K562 (cell line): ENCODE measurements around the gene PPP3R2. TPM values are rescaled to one million over a fixed set of nuclear protein-coding genes. Genes with fewer than 3 reads are reported as not detected.

Experiments
- ATAC-seq: fragments of 200-7000 bp; cut with Tn5 transposase; 3 replicates; pipeline ENCODE4 v1.9.1; 2020; ENCODE audit warnings: moderate library complexity
- BruUV-seq: library from RNA; stranded (reverse); fragments of 400-500 nt; replicated peaks from 2 replicates; lab custom pipeline; 2021; lab: Mats Ljungman, UMichigan
- CTCF ChIA-PET: fragments of 300-600 bp; formaldehyde crosslinking; extraction: SDS; loops from one replicate; lab custom pipeline; 2021; ENCODE audit warnings: low intra/inter-chr PET ratio; lab: Yijun Ruan, JAX
- POLR2A ChIA-PET: fragments of 300-600, 350-650 bp; sonication (Branson Sonifier 250); formaldehyde crosslinking; extraction: SDS; loops from one replicate; lab custom pipeline; 2021; ENCODE audit warnings: antibody characterized with exemption, inconsistent platforms; lab: Yijun Ruan, JAX
- DNase-seq, 4 experiments: peaks; one replicate each; pipeline versions ENCODE4 v3.0.0 to v3.0.0-alpha.2; 2011 to 2018; ENCODE audit warnings: low spot score in 3 of 4, mixed read lengths in 3 of 4; ENCODE audit errors: extremely low read depth in 1 of 4
- FAIRE-seq: peaks from 2 replicates; lab custom pipeline; 2011; peaks lifted over from hg19 to GRCh38; lab: Jason Lieb, UNC
- H2AFZ ChIP-seq: 2 replicates; pipeline ENCODE4 v1.6.0; 2011; ENCODE audit warnings: low read depth, low read length, control low read depth, inconsistent platforms
- H3K27ac ChIP-seq: fragments of 200-600 bp; 3 replicates; pipeline ENCODE4 v1.8.0; 2011; ENCODE audit warnings: low read depth, mild to moderate bottlenecking, control low read depth, inconsistent platforms, low read length, moderate library complexity, mixed read lengths; ENCODE audit errors: extremely low read depth
- H3K27me3 ChIP-seq, 2 experiments: fragments of 300-600 bp in 1 of 2; 2 replicates in 1 of 2; 3 replicates in 1 of 2; pipeline versions ENCODE4 v1.6.0 to v1.8.0; 2011; ENCODE audit warnings: inconsistent platforms in 2 of 2, low read length in 2 of 2, mild to moderate bottlenecking in 1 of 2, mixed read lengths in 1 of 2, moderate library complexity in 1 of 2; ENCODE audit not compliant: control insufficient read depth in 2 of 2, insufficient read depth in 2 of 2
- H3K36me3 ChIP-seq: fragments of 300-600 bp; 3 replicates; pipeline ENCODE4 v1.8.0; 2011; ENCODE audit warnings: mild to moderate bottlenecking, low read length, inconsistent platforms; ENCODE audit not compliant: control insufficient read depth, insufficient read depth
- H3K4me1 ChIP-seq, 2 experiments: fragments of 200-600 bp in 1 of 2; replicated peaks in 1 of 2; 2 replicates in 1 of 2; 3 replicates in 1 of 2; pipeline versions ENCODE4 v1.5.1 to v1.8.0; 2011; ENCODE audit warnings: inconsistent platforms in 2 of 2, low read length in 2 of 2, mild to moderate bottlenecking in 1 of 2, mixed read lengths in 1 of 2, moderate library complexity in 1 of 2; ENCODE audit not compliant: control insufficient read depth in 2 of 2, insufficient read depth in 2 of 2
- H3K4me2 ChIP-seq: 2 replicates; pipeline ENCODE4 v1.6.1; 2011; ENCODE audit warnings: low read length, control low read depth, inconsistent platforms, mixed read lengths; ENCODE audit not compliant: insufficient read depth
- H3K4me3 ChIP-seq: fragments of 200-600 bp; sonication (generic), shearing (Covaris generic); 2 replicates; pipeline ENCODE4 v1.5.1; 2016; ENCODE audit warnings: control low read depth, inconsistent platforms
- H3K79me2 ChIP-seq: fragments of 200-600 bp; 3 replicates; pipeline ENCODE4 v1.8.0; 2011; ENCODE audit warnings: low read length, inconsistent platforms; ENCODE audit not compliant: control insufficient read depth, insufficient read depth
- H3K9ac ChIP-seq, 2 experiments: 2 replicates each; pipeline versions ENCODE4 v1.6.0 to v1.6.1; 2011; ENCODE audit warnings: low read depth in 2 of 2, low read length in 2 of 2, control low read depth in 1 of 2, inconsistent platforms in 1 of 2, mild to moderate bottlenecking in 1 of 2, mixed read lengths in 1 of 2; ENCODE audit not compliant: insufficient read depth in 1 of 2
- H3K9me1 ChIP-seq: one replicate; pipeline ENCODE4 v1.6.0; 2011; ENCODE audit warnings: inconsistent platforms, mild to moderate bottlenecking, low read length, moderate library complexity; ENCODE audit not compliant: control insufficient read depth, insufficient read depth
- H3K9me3 ChIP-seq: replicated peaks from 2 replicates; pipeline ENCODE4 v1.5.1; 2011; ENCODE audit warnings: low read depth, low read length, inconsistent platforms; ENCODE audit not compliant: control insufficient read depth, insufficient read depth
- H4K20me1 ChIP-seq: replicated peaks from 2 replicates; pipeline ENCODE4 v1.6.1; 2011; ENCODE audit warnings: low read length, inconsistent platforms, mixed read lengths; ENCODE audit not compliant: control insufficient read depth, insufficient read depth
- BRD9 ChIP-seq: fragments of 450-650 bp; IDR thresholded peaks from 2 replicates; pipeline ENCODE4 v1.6.1; 2018; ENCODE audit warnings: low read depth; ENCODE audit not compliant: partially characterized antibody
- BRF1 ChIP-seq: IDR thresholded peaks from 3 replicates; pipeline ENCODE4 v1.6.1; 2011; ENCODE audit warnings: borderline replicate concordance, mild to moderate bottlenecking; ENCODE audit not compliant: insufficient read length; ENCODE audit errors: extremely low read depth
- CREB1 ChIP-seq, 2 experiments: sonication (generic) in 1 of 2; formaldehyde crosslinking in 1 of 2; IDR thresholded peaks; 2 replicates each; pipeline versions ENCODE4 v1.6.1 to v1.8.0; 2012 to 2022; ENCODE audit warnings: inconsistent platforms in 1 of 2, mild to moderate bottlenecking in 1 of 2, missing genetic modification reagents in 1 of 2, moderate library complexity in 1 of 2
- NCOA2 ChIP-seq, 2 experiments: fragments of 450-650 bp; IDR thresholded peaks; 2 replicates each; pipeline ENCODE4 v1.6.1; 2018; ENCODE audit warnings: mild to moderate bottlenecking in 2 of 2, moderate library complexity in 1 of 2; ENCODE audit not compliant: partially characterized antibody in 2 of 2
- NFRKB ChIP-seq: fragments of 450-650 bp; IDR thresholded peaks from 2 replicates; pipeline ENCODE4 v1.6.1; 2016; ENCODE audit warnings: low read depth
- PHF20 ChIP-seq: fragments of 450-650 bp; IDR thresholded peaks from 2 replicates; pipeline ENCODE4 v1.6.1; 2018; ENCODE audit not compliant: partially characterized antibody
- PURB ChIP-seq: sonication (generic); formaldehyde crosslinking; IDR thresholded peaks from 2 replicates; pipeline ENCODE4 v1.9.0; 2021; ENCODE audit warnings: low read depth, mild to moderate bottlenecking, missing genetic modification reagents
- SIX5 ChIP-seq, 2 experiments: IDR thresholded peaks; 2 replicates each; pipeline ENCODE4 v1.6.1; 2011; ENCODE audit warnings: low read length in 2 of 2, borderline replicate concordance in 1 of 2, low read depth in 1 of 2, mild to moderate bottlenecking in 1 of 2, moderate library complexity in 1 of 2; ENCODE audit not compliant: insufficient read depth in 1 of 2
- SMAD2 ChIP-seq: fragments of 150-350 bp; IDR thresholded peaks from 2 replicates; pipeline ENCODE4 v1.6.1; 2014; ENCODE audit warnings: low read depth, mild to moderate bottlenecking, low read length
- ZFP1 ChIP-seq: fragments of 450-650 bp; formaldehyde crosslinking; IDR thresholded peaks from 2 replicates; pipeline ENCODE4 v1.4.0; 2020; ENCODE audit warnings: mild to moderate bottlenecking, mixed read lengths
- WGBS: fragments of 100-300 bp; shearing (Covaris generic); methylation state at CpG from one replicate; pipeline ENCODE4 v1.1.6; 2016; ENCODE audit warnings: low coverage, mixed read lengths; ENCODE audit not compliant: insufficient coverage; ENCODE audit errors: missing lambda C conversion rate; 5-methylcytosine and 5-hydroxymethylcytosine counted together
- in situ Hi-C: fragments of 300-500 bp; cut with MboI; formaldehyde crosslinking; loops from 4 replicates; pipeline ENCODE4 v1.15.0; 2018; ENCODE audit warnings: inconsistent platforms, mixed read lengths
- intact Hi-C: fragments of 100-400 bp; cut with micrococcal nuclease; formaldehyde crosslinking; loops from 2 replicates; pipeline ENCODE4 v1.14.2; 2022
- polyA plus RNA-seq, 8 experiments: library from polyadenylated mRNA; depleted of rRNA in 4 of 8; stranded (reverse) in 5 of 8; unstranded in 3 of 8; fragments of >200 nt; fragmentation: Nextera tagmentation in 2 of 8; fragmentation: Illumina TruSeq in 1 of 8; extraction: Ambion mirVana in 2 of 8; extraction: Trizol in 1 of 8; gene quantifications; 2 replicates each; pipeline versions ENCODE4 v1.2.1 to v1.2.3, GENCODE V29; 2011 to 2014; ENCODE audit warnings: inconsistent platforms in 1 of 8, missing spikeins in 1 of 8
- total RNA-seq, 7 experiments: library from RNA; depleted of rRNA in 6 of 7; stranded (reverse); fragments of >200 nt in 6 of 7; fragmentation: Illumina TruSeq in 2 of 7; extraction: Trizol in 2 of 7; gene quantifications; 2 replicates each; pipeline versions ENCODE4 v1.2.1 to v1.2.3, GENCODE V29; 2011 to 2021; ENCODE audit warnings: low replicate concordance in 1 of 7
- TF ChIP-seq, protein P1 (sequence below): fragments of 250-450 bp; sonication (Bioruptor Pico); IDR thresholded peaks from 2 replicates; pipeline ENCODE4 v1.8.0; 2021; ENCODE audit warnings: moderate library complexity, mild to moderate bottlenecking, inconsistent platforms
- TF ChIP-seq, protein P2 (sequence below): fragments of 200-800 bp; sonication (Bioruptor generic); IDR thresholded peaks from 2 replicates; pipeline ENCODE4 v1.6.1; 2017; ENCODE audit warnings: missing genetic modification characterization, missing compliant biosample characterization

Gene PPP3R2
- total and polyA plus RNA-seq, 9 of the 15 experiments (the other 6 are each of a cell fraction or from before 2014, with no cell fraction given), result not detected

DNA sequence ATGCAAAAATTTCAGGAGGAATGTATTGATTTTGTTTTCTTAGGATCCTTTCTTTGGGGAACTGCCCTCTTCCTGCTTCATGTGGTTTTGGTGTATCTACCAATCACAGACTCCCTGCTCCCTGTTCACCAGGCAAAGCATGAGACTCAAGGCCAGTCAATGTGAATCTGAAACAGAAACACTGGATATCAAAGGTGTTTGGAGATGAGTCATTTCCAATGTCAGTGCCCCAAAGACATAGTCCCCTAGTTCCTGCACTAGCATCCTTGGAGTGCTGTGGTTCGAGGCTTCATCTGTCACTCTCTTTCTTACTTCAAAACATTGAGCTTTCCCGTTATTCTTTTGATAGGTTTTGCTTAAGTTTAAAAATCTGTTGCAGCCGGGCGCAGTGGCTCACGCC is 8.1 kb downstream of the PPP3R2 start:
- no peak overlapping the region for H3K9ac ChIP-seq
- TF ChIP-seq SMAD2 (no peak), NCOA2 (IDR thresholded peaks at IDR 0.05; ENCODE audit: partially characterized antibody in 2 of 2) (no peak), CREB1 (IDR thresholded peaks at IDR 0.05) (no peak), CREB1 (CRISPR knock-in tag; IDR thresholded peaks at IDR 0.05) (no peak), ZFP1 (CRISPR knock-in tag) (no peak), SIX5 (IDR thresholded peaks at IDR 0.05; ENCODE audit: borderline replicate concordance in 1 of 2, insufficient read depth in 1 of 2, low read depth in 1 of 2, low read length in 2 of 2) (no peak), PHF20 (no peak), NFRKB (no peak), BRF1 (no peak), BRD9 (no peak), PURB (no peak)
- TF ChIP-seq, protein P1, sequence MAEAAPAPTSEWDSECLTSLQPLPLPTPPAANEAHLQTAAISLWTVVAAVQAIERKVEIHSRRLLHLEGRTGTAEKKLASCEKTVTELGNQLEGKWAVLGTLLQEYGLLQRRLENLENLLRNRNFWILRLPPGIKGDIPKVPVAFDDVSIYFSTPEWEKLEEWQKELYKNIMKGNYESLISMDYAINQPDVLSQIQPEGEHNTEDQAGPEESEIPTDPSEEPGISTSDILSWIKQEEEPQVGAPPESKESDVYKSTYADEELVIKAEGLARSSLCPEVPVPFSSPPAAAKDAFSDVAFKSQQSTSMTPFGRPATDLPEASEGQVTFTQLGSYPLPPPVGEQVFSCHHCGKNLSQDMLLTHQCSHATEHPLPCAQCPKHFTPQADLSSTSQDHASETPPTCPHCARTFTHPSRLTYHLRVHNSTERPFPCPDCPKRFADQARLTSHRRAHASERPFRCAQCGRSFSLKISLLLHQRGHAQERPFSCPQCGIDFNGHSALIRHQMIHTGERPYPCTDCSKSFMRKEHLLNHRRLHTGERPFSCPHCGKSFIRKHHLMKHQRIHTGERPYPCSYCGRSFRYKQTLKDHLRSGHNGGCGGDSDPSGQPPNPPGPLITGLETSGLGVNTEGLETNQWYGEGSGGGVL, result no peak
- TF ChIP-seq, protein P2, sequence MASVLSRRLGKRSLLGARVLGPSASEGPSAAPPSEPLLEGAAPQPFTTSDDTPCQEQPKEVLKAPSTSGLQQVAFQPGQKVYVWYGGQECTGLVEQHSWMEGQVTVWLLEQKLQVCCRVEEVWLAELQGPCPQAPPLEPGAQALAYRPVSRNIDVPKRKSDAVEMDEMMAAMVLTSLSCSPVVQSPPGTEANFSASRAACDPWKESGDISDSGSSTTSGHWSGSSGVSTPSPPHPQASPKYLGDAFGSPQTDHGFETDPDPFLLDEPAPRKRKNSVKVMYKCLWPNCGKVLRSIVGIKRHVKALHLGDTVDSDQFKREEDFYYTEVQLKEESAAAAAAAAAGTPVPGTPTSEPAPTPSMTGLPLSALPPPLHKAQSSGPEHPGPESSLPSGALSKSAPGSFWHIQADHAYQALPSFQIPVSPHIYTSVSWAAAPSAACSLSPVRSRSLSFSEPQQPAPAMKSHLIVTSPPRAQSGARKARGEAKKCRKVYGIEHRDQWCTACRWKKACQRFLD (CRISPR knock-in tag), result no peak

More for the DNA sequence above, 8.1 kb downstream of the PPP3R2 start:
- Histone ChIP-seq H3K4me3 (no peak overlapping the region), H3K27ac (no peak overlapping the region), H2AFZ (no peak overlapping the region), H4K20me1 (no peaks in the 10 kb centered on the region), H3K9me1 (no peaks in the 10 kb centered on the region), H3K4me2 (no peak overlapping the region), H3K79me2 (no peaks in the 10 kb centered on the region), H3K4me1 (no peaks in the 10 kb centered on the region), H3K36me3 (no peaks in the 10 kb centered on the region), H3K9me3 (no peaks in the 10 kb centered on the region), H3K27me3 (no peaks in the 10 kb centered on the region; a peak in 1 of 5 replicates)
- DNase-seq (no peak), FAIRE-seq (no peak), ATAC-seq (no peak)
- intact Hi-C loops (no loop called here), in situ Hi-C loops (no loop called here)
- ChIA-PET POLR2A (no interaction called here), CTCF (no interaction called here)
- no TSS peak for BruUV-seq
- 5% methylated on average over 5 of the region's 5 CpGs for WGBS
